A673 (cell line): ENCODE data around the gene TLR1.

ENCODE experiments used
- CTCF ChIP-seq: fragments of 300-800, 200-600 bp; sonication (generic); conservative IDR thresholded peaks from 2 replicates; pipeline ENCODE4 v1.5.1; 2017; ENCODE audit warnings: low read depth, mild to moderate bottlenecking, antibody characterized with exemption, low read length, moderate library complexity, mixed read lengths
- EZH2 ChIP-seq: fragments of 200-600 bp; sonication (generic); IDR thresholded peaks from 2 replicates; pipeline ENCODE4 v1.6.1; 2017; ENCODE audit warnings: borderline replicate concordance, low read depth, mild to moderate bottlenecking, mixed read lengths, antibody characterized with exemption, low read length; ENCODE audit not compliant: poor library complexity, severe bottlenecking

- TF ChIP-seq CTCF, result no peak
- TF ChIP-seq EZH2, result no peak
Measured at GRCh38 chr4:38785901-38786402, 18.6 kb downstream of the TLR1 start.
